Measurements from ENCODE around the gene CRYM. TPM values are rescaled to one million over a fixed set of nuclear protein-coding genes. Genes with fewer than 3 reads are reported as not detected.

The CRYM gene
- total RNA-seq, 1 experiment from 2014 or later: 4.9 TPM

DNA sequence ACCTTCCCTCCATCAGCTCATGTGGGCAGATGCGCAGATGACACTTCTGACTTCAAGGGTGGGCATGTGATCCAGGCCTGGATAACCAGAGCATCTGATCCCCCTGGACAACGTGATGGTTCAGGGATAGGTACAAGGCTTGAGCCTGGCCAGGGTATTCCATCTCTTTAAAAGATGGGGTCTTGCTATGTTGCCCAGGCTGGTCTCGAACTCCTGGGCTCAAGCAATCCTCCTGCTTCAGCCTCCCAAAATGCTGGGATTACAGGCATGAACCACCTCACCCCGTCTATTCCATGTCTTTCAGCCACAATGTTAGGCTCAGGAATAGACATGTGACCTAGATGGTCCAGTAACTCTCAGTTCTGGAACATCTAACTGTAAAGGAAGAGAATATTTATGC is 20.8 kb downstream of the CRYM start:
- DNase-seq (ENCODE audit: low read depth, low spot score): no peak
- no peaks in the 10 kb centered on the region for H3K9me3 ChIP-seq (ENCODE audit: control insufficient read depth in 1 of 2, insufficient read depth in 1 of 2, low read depth in 1 of 2, low read length in 2 of 2)
- H3K27ac ChIP-seq (ENCODE audit: low read depth, low read length): no peak overlapping the region
- TF ChIP-seq EZH2 (IDR thresholded peaks at IDR 0.05) (no peak), ZNF274 (IDR thresholded peaks at IDR 0.05; ENCODE audit: low read depth, low read length) (no peak), SIN3A (IDR thresholded peaks at IDR 0.05; ENCODE audit: low read depth) (no peak), YY1 (IDR thresholded peaks at IDR 0.05; ENCODE audit: extremely low read depth, insufficient replicate concordance, low read depth, low read length) (no peak), TCF7L2 (IDR thresholded peaks at IDR 0.05; ENCODE audit: borderline replicate concordance, extremely low read depth, insufficient read depth, insufficient read length) (no peak), REST (IDR thresholded peaks at IDR 0.05; ENCODE audit: low read depth) (no peak), RAD21 (IDR thresholded peaks at IDR 0.05; ENCODE audit: low read depth) (no peak), CEBPB (IDR thresholded peaks at IDR 0.05; ENCODE audit: low read depth) (no peak), POLR2AphosphoS5 (IDR thresholded peaks at IDR 0.05; ENCODE audit: low read depth, low read length) (no peak), SRF (IDR thresholded peaks at IDR 0.05; ENCODE audit: low read depth) (no peak), ELF1 (IDR thresholded peaks at IDR 0.05; ENCODE audit: borderline replicate concordance, low read depth) (no peak), ZFX (IDR thresholded peaks at IDR 0.05) (no peak)
- TF ChIP-seq, protein P1, sequence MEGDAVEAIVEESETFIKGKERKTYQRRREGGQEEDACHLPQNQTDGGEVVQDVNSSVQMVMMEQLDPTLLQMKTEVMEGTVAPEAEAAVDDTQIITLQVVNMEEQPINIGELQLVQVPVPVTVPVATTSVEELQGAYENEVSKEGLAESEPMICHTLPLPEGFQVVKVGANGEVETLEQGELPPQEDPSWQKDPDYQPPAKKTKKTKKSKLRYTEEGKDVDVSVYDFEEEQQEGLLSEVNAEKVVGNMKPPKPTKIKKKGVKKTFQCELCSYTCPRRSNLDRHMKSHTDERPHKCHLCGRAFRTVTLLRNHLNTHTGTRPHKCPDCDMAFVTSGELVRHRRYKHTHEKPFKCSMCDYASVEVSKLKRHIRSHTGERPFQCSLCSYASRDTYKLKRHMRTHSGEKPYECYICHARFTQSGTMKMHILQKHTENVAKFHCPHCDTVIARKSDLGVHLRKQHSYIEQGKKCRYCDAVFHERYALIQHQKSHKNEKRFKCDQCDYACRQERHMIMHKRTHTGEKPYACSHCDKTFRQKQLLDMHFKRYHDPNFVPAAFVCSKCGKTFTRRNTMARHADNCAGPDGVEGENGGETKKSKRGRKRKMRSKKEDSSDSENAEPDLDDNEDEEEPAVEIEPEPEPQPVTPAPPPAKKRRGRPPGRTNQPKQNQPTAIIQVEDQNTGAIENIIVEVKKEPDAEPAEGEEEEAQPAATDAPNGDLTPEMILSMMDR (IDR thresholded peaks at IDR 0.05 in 2 of 3, conservative IDR thresholded peaks at IDR 0.05 in 1 of 3; ENCODE audit: borderline replicate concordance in 1 of 3, insufficient read depth in 1 of 3, low read depth in 2 of 3, low read length in 2 of 3): no peak
- TF ChIP-seq, protein P2, sequence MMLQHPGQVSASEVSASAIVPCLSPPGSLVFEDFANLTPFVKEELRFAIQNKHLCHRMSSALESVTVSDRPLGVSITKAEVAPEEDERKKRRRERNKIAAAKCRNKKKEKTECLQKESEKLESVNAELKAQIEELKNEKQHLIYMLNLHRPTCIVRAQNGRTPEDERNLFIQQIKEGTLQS (IDR thresholded peaks at IDR 0.05): no peak
- no peak overlapping the region for H3K4me2 ChIP-seq (ENCODE audit: low read length)
- H2AFZ ChIP-seq (ENCODE audit: low read depth, low read length, poor library complexity, severe bottlenecking): no peak overlapping the region
- H3K9me2 ChIP-seq (ENCODE audit: insufficient read depth): no peaks in the 10 kb centered on the region
- H3K4me1 ChIP-seq (ENCODE audit: control insufficient read depth in 1 of 2, insufficient read depth in 2 of 2, low read length in 2 of 2): peaks cover 10 to 13% of the 10 kb centered on the region in 2 experiments
- H4K20me1 ChIP-seq (ENCODE audit: insufficient read depth): no peaks in the 10 kb centered on the region
- RAD21 ChIA-PET (ENCODE audit: low non-redundant PET in 1 of 2, low total read pairs in 2 of 2, uncharacterized antibody in 2 of 2, unreplicated experiment in 2 of 2): no interaction called here
- no peaks in the 10 kb centered on the region for H3K79me2 ChIP-seq (ENCODE audit: insufficient read depth, low read length)
- no peak overlapping the region for H3K9ac ChIP-seq (ENCODE audit: low read length)
- CTCF ChIA-PET: no interaction called here
- no peaks in the 10 kb centered on the region; the same call in 1 of the 2 replicates for H3K27me3 ChIP-seq (ENCODE audit: insufficient read depth, low read length)
- BruUV-seq (replicated peaks): no TSS peak
- no peak overlapping the region for H3K4me3 ChIP-seq (replicated peaks in 1 of 2; ENCODE audit: low read depth in 1 of 2, low read length in 2 of 2)
- intact Hi-C loops (cut with micrococcal nuclease): no loop called here
- POLR2A ChIA-PET: no interaction called here
- H3K36me3 ChIP-seq (ENCODE audit: control insufficient read depth in 1 of 2, insufficient read depth in 2 of 2, low read length in 2 of 2): no peaks in the 10 kb centered on the region
- ATAC-seq: no peak
